ENCODE measurements around the gene ARHGAP23.

Gene ARHGAP23

DNA sequence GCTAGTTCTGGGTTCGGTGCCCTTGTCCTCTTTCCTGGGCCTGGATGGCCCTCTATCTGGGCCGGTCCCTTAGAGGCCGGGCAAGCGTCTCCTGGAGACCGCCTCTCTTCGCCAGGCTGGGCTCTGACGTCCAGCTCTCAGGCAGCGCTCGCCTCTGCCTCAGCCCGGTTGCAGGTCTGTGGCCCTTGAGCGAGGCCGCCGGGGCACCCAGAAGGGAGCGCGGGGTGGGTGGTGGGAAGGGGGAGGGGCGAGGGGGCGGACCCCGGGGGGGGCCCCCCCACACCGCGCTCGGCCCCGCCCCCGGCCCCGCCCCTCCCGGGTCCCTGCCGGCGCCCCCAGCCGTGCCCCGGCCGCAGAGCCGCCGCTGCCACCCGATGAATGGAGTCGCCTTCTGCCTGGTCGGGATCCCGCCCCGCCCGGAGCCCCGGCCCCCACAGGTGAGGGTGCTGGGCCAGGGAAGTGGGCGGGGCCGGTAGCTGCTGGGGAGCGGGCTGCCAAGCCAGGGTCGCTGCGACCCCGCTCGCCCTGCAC is at the start of gene ARHGAP23:
ARHGAP23 (plus strand) TSS at position 353 of the 531 bp plus-strand sequence; CDS start at position 375, 22 bp downstream.
- peak; percentile 83 for DNase-seq (ENCODE audit: low read depth)

- no peak for DNase-seq (ENCODE audit: low read depth)
Observed at GRCh38 chr17:38379448-38379847, 48.8 kb upstream of the ARHGAP23 start.

GRCh38 chr17:38395090-38395489 is 33.2 kb upstream of the ARHGAP23 start:
- no peak for DNase-seq (ENCODE audit: low read depth)

- no peak for DNase-seq (ENCODE audit: low read depth)
Observed at GRCh38 chr17:38397227-38397626, 31.0 kb upstream of the ARHGAP23 start.

GRCh38 chr17:38400286-38400685 is 28.0 kb upstream of the ARHGAP23 start:
- no peak for DNase-seq (ENCODE audit: low read depth)

- no peak for DNase-seq (ENCODE audit: low read depth)
Observed at GRCh38 chr17:38401459-38401858, 26.8 kb upstream of the ARHGAP23 start.

- DNase-seq (ENCODE audit: low read depth) = no peak
Observed at GRCh38 chr17:38402897-38403296, 25.4 kb upstream of the ARHGAP23 start.

- peak; percentile 37 for DNase-seq (ENCODE audit: low read depth)
Observed at GRCh38 chr17:38403491-38403890, 24.8 kb upstream of the ARHGAP23 start.

DNA sequence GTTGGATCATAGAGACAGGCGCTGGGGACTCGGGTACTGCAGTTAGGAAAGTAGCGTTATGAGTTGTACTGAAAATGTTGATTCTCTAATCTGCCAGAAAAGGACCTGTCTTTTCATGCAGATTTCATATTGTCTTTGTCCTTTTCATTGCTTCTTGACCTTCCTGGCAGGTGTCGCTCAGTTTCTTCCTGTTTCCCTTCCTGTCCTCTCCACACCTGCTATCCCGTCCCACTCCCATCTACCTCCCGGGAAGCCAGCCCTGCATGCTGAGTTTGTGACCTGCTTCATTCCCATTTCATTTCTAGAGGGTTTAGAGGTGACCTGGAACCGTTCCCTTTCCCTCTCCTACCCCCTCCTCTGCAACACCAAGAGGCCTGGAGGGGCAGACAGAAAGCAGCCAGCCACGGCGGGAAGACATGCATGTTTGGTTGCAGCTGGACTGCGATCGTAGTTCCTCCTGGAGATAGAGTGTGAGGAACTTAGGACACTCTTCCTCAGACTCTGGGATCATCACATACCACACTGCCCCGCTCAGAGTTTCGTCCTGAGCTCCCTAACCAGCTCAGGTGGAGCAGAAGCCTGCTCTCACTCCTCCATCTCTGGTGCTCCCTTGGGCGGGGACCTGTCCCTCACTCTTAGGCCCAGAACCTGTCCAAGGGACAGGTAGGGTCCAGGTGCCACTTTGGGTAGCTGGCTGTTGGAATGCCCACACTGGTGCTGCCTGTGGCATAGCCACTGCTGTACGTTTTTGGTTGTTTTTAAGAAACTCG is 23.9 kb upstream of the ARHGAP23 start:
- DNase-seq (ENCODE audit: low read depth) = no peak

DNA sequence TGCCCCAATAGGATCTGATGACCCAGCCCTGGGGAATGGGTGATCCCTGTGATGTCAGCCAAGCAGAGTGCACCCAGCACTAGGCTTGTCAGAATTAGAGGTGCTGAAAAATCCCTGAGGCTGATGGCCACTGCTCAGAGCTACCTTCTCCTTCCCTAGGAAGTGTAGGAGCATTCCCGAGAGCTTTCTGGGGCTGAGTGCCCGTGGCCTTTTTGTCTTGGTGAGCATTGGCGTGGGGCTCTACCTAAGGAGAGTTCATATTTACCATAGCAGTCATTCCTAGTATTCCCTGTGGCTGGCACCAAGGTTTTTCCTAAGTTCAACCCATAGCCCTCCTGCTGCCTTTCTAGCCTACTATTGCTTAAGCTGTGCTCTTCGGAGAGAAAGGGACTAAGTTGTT is 22.6 kb upstream of the ARHGAP23 start:
- DNase-seq (ENCODE audit: low read depth) = no peak

DNA sequence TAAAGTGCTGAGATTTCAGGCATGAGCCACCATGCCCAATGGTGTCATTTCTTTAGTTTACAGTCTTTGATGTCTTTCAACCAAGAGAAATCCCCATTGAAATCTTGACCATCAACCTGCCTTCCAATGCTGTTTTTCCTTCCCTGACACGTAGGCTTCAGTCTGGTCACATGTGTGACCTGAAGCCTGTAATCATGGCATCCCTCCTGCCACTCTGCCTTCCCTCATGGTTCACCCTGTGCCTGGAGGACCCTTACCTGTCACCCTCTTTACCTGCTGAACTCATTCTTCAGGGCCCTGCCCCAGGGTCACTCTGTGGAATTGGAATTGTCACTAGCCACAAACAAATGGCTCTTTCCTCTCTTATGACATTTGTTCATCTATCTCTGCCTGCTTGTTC is 18.1 kb upstream of the ARHGAP23 start:
- no peak for DNase-seq (ENCODE audit: low read depth)

GRCh38 chr17:38415250-38416194 is 12.7 kb upstream of the ARHGAP23 start:
- peak; percentile 51 for DNase-seq (ENCODE audit: low read depth)

DNA sequence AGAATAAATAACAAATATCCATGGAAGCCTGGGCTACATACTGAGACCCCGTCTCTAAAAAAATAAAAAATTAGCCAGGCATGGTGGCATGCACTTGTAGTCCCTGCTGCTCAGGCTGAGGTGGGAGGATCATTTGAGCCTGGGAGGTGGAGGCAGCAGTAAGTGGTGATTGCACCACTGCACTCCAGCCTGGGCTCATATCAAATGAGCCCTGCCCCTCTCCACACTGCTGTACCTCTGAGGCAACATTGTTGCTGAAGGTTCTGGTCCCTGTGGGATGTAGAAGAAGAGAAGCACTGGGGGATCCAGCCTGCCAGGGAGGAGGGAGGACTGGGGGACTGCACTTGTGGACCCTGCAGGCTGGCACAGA is 11.4 kb upstream of the ARHGAP23 start:
- DNase-seq (ENCODE audit: low read depth) = no peak

GRCh38 chr17:38417210-38417951 is 10.9 kb upstream of the ARHGAP23 start:
- DNase-seq (ENCODE audit: low read depth) = no peak

DNA sequence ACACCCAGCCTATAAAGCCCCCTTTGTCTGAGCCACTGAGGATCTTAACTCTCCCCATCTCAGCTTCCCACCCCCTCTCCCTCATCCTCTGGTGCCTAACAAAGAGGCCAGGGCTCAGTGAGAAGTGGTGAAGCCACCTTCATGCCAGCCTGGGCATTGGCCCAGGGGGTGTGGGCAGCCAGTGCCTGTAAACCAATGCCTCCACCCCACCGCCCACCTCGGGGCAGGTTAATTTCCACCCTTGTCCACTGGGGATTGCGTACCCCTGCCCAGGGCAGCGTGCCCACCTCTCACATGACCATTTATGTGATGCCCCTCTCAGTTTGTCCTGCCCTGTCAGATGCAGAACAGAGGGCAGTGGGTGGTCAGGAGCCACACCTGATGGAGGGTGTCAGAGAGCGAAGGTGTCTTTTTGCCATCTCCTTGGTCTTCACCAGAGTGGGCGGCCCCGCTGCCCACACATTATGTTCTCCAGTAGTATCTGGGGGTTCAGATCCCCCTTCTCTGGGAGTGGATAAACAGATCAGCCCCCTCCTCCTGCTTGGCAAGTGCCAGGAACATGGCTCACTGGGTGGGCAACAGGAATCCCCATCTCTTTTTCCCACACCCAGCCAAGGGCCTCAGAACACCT is 10.1 kb upstream of the ARHGAP23 start:
- no peak for DNase-seq (ENCODE audit: low read depth)

DNA sequence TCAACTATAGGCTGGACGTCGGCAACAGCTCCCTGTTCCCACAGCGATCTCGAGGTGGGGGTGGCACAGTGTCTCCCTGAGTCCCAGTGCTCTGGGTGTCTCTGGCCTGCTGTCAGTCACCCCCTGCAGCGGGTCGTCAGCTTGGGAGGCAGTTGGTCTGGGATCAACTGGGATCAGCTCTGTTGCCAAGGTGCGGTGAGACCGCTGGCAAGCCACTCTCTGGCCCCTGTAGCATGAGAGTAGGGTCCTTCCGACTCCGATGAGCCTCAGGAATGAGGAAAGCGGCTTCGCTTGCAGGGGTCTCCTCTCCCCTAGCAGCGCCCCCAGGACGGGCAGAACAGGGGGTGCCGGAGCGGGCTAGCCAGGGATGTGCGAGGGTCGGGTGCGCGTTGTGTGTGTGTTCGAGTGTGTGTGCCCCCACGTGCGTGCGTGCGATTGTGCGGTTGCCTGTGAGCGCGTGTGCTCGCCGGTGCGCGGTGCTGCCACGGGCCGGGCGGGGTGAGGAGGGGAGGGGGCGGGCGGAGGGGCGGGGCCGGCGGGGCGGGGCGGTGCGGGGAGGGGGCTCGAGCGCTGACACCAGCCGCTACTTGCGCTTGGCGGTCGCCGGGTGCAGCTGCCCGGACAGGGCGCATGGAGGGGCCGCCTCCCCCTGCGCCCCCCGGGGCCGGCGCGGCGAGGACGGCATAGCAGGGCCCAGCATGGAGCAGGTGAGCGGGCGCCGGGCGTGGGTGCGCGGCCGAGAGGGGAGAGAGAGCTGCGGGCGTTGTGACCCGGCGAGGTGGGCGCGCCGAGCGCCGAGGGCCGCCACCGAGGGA is 9.4 kb upstream of the ARHGAP23 start:
- DNase-seq (ENCODE audit: low read depth) = no peak

- DNase-seq (ENCODE audit: low read depth) = no peak
Observed at GRCh38 chr17:38419508-38419981, 8.7 kb upstream of the ARHGAP23 start.

DNA sequence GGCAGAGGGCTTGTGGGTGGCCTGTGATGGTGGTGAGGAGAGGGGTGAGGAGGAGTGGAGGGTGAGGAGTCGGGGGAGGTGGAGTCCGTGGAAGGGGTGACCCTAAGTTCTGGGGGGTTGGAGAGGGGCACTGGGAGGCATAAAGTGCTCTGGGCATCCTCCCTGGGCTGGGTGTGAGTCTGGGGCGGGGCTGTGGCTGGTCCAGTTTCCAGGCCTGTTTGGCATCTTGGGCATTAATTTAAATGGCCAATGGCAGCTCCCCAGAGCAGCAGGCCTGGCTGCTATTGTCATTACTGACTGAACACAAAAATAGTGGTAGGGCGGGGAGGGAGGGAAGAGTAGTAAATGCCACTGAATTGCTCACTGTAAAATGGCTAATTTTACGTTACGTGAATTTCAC is 7.7 kb upstream of the ARHGAP23 start:
- DNase-seq (ENCODE audit: low read depth) = no peak

DNA sequence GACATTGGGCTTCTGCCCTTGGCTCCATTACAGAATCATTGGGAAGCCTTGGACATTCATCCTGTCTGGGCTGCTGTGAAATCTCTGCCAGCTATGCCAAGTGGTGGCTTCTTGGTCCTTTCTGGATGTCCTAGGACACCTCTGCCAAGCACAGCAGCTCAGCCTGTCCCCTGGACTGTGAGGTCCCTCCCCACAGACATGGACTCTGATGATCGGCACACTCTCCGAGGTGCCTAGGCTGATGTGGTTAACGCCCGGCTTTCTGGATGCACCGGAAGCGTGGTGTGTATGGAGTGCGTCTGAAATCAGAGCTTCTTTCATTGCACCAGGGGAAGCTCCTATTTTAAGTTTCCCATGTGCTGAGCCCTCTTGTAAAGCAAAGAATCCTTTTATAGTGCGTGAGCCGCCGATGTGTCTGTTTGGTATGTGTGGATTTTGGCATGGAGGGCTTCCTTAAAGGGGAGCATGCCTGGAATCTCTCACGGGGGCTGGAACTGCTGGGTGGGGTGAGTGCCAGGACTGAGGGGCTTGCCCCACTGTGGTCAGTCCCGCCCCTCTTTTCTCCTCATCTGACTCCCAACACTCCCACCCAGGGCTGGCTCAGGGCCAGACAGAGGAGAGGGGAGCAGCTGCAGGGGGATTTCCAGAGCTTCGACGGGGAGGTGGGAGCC is 7.0 kb upstream of the ARHGAP23 start:
- peak; percentile 26 for DNase-seq (ENCODE audit: low read depth)
